SHP77 (cell line): ENCODE data around the gene AMFR.
A peak's percentile ranks its signal among the peaks of the same experiment; 100 is the strongest.

Experiments
- DNase-seq, 2 experiments: peaks; one replicate each; lab custom pipeline; 2025; lab: John Stamatoyannopoulos, UW

AMFR gene

GRCh38 chr16:56425439-56425832 is at the start of gene AMFR:
TSS of gene AMFR (minus strand) at chr16:56425545. CDS start at chr16:56425327, 218 bp downstream.
- DNase-seq = peak; percentile 44 to 75

DNA sequence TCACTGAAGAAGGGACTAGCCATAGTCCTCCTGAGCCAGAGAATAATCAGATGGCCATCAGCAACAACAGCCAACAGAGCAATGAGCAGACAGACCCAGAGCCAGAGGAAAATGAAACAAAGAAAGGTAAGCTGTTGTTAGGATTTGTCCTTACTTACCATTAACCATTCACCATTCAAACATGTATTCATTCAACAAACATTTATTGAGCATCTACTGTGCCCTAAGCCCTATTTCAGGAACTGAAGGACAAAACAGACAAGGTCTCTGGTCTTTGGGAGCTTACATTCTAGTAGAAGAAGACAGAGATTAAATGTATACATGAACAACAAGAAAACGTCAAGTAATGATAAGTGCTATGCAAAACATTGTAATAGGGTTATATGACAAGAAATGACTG is 45.3 kb upstream of the AMFR start:
- no peak for DNase-seq

DNA sequence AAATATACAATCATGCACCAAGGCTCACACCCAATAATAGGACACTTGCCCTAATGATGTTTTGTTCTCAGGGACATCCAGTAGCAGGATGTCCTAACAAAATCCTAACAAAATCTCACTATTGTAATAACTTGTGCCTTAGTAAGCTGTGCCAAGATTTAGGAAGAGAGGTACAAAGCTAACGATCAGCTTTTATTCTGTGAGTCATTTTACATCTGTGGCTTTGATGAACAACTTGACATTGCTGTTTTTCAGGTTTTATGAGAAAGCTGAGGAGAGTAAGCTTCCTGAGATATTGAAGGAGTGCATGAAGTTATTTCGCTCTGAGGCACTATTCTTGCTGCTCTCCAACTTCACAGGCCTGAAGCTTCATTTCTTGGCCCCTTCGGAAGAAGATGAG is 44.9 kb upstream of the AMFR start:
- DNase-seq = no peak

GRCh38 chr16:56469748-56470147 is 44.4 kb upstream of the AMFR start:
- DNase-seq = no peak

DNA sequence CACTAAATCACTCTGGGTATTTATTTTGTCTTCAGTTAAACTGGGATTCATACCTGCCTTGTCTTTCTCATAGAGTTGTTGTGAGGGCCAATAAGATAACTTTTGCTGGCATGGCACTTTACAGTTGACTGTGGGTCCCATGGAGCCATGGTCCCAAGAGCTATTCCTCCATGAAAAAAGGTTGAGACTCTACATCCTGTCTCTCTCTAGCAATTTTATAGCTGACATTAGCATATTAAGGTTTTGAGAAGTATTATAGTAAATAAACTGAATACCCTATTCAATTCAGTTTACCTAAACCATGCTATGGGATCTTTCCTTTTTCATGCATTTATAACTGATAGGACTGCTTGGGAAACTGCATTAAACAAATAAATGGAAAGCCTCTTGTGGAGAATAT is 43.5 kb upstream of the AMFR start:
- no peak for DNase-seq

GRCh38 chr16:56466344-56466743 is 41.0 kb upstream of the AMFR start:
- no peak for DNase-seq

DNA sequence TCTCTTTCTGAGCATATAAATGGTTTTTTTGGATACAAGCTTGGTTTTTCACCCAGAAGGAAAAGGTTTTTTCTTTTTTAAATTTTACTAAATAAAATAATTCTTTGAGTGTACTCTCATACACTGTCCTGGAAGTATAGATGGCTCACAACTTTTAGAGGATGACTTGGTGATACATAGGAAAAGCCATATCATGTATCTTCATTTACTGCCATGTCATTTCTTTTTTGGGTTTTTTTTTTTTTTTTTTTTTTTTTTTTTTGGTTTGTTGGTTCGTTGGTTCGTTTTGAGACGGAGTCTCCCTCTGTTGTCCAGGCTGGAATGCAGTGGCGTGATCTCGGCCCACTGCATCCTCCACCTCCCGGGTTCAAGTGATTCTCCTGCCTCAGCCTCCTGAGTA is 37.8 kb upstream of the AMFR start:
- DNase-seq = no peak

GRCh38 chr16:56462064-56462796 is 36.9 kb upstream of the AMFR start:
- DNase-seq = no peak

DNA sequence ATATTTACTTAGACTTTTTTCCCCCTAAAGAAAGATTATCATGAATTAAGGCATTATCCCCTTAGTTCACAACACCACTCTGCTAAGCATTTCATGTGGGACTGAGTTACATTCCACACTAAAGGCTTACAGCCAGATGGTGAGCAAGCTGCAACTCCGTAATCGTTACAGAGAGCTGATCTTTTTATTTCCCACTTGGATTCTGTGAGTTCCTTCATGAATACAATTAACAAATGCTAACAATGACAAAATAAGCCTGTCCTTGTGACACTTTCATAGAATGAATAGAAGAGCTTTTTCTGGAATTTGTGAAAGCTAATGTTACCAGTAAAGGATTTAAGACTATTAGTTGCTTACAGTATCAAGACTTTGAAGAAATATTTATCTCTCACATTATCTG is 34.8 kb upstream of the AMFR start:
- no peak for DNase-seq

GRCh38 chr16:56457927-56458470 is 32.7 kb upstream of the AMFR start:
- no peak for DNase-seq

DNA sequence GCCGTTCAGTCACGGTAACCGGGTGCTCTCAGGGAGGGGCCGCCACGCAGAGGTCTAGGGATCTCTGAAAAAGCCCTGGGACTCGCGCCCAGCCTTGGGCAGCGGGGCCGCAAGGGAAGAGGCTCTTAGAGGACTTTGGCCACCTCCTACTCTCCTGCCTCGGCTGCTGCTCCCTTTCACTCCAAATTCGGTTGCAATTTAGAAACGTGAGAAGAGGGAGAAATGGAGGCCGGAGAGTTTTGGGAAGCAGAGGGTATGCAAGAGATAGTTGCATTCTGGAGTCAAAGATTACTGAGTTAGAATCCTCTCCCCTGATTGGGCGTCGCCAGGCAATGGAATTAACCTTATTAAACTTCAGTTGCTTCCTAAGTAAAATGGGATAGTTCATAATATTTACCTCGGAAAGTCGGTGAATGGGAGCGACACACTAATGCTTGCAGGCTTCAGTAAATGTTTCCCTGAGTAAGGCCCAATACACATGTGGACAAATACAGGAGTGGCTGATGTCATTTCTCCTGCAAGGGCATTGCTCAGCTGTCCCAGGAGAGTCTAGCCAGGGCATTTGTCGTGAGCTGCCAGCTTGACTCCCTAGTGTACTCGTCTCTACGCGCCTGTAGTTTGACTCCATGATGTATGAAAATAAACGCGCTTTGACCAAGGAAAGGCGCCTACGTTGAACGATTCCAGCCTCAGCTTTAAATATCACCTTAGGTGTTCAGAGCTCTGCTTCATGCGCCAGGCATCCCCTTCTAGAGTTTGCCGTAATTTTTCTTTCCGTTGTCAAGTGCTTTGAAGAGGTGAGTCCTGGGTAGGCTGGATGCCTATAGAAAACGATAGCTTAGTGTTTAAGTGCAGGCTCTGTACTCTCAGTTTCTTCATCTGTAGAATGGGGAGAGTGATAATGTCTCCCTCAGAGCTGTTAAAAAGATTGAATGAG is 26.7 kb upstream of the AMFR start:
- peak; percentile 55 to 65 for DNase-seq

GRCh38 chr16:56450986-56451752 is 25.8 kb upstream of the AMFR start, which contains the start of the genes NUDT21 and OGFOD1:
TSS of gene NUDT21 (minus strand) at chr16:56451332. CDS start at chr16:56451202, 130 bp downstream.
TSS of gene OGFOD1 (plus strand) at chr16:56451554. CDS start at chr16:56451613, 59 bp downstream.
- DNase-seq = peak; percentile 97

- no peak for DNase-seq
Observed at GRCh38 chr16:56450275-56450985, 25.1 kb upstream of the AMFR start.

GRCh38 chr16:56448005-56448404 is 22.7 kb upstream of the AMFR start:
- DNase-seq = no peak

- no peak for DNase-seq
Observed at GRCh38 chr16:56447286-56447685, 21.9 kb upstream of the AMFR start.

GRCh38 chr16:56438038-56438437 is 12.7 kb upstream of the AMFR start:
- DNase-seq = no peak

DNA sequence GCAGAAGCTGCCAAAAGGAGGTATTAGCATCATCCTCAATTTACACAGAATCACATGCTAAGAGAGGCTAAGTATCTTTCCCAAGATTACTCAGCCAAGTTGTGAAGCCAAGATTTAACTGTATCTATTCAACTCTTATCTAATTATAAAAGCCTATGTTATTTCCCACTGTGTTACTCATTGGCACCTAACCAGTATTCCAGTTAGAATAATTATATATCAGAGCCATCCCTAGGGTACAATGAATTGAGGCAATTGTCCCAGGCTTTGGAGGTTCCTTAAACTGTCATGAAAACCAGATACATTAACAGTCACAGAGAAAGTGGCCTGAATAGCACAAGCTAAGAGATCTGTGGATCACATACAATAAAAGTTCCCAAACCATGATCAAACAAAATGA is 10.9 kb upstream of the AMFR start:
- DNase-seq = no peak

GRCh38 chr16:56428091-56428490 is 2.7 kb upstream of the AMFR start:
- no peak for DNase-seq

GRCh38 chr16:56426585-56426984 is 1.2 kb upstream of the AMFR start:
- DNase-seq = no peak

- DNase-seq = no peak
Observed at GRCh38 chr16:56424791-56425438, 430 bp downstream of the AMFR start.

DNA sequence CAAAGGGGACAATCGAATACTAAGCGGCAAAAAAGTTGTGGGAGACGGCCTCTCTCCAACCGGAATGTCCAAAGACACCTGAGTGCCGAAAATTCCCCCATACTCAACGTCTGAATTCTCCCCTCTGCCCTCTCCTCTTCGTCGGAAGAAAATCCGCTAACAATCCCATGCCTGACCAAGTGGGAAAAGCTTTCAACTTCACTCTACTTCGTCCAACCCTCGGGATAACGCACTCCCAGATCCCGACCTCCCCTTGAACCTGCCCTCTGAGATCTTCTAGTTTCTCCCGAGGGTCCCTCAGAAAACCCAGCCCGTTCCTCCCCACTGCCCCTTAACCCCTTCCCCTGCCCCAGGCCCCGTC is 961 bp downstream of the AMFR start:
- no peak for DNase-seq
